Measurements from ENCODE around the gene MT1B.
A peak's percentile ranks its signal among the peaks of the same experiment; 100 is the strongest.

MT1B gene

GRCh38 chr16:56682703-56683397 is 31.2 kb downstream of the MT1B start:
- Histone ChIP-seq H3K4me1 (ENCODE audit: insufficient read depth, low read length, severe bottlenecking) (peaks cover 12% of the 10 kb centered on the region), H3K27me3 (ENCODE audit: insufficient read depth, low read length) (no peaks in the 10 kb centered on the region; the same call in 1 of the 2 replicates), H3K4me3 (ENCODE audit: low read depth, low read length, poor library complexity, severe bottlenecking) (peak overlapping the region; percentile 68), H2AFZ (ENCODE audit: low read length) (peak overlapping the region; percentile 65), H3K36me3 (ENCODE audit: insufficient read depth, low read length) (no peaks in the 10 kb centered on the region), H3K9ac (ENCODE audit: low read length) (peak overlapping the region; percentile 74), H3K9me3 (ENCODE audit: low read length) (no peaks in the 10 kb centered on the region), H3K79me2 (ENCODE audit: insufficient read depth, low read length) (no peaks in the 10 kb centered on the region), H4K20me1 (ENCODE audit: insufficient read depth, low read length) (no peaks in the 10 kb centered on the region), H3K9me2 (ENCODE audit: low read depth, low read length) (no peaks in the 10 kb centered on the region), H3F3A (ENCODE audit: insufficient read depth, low read length) (no peaks in the 10 kb centered on the region), H3K27ac (ENCODE audit: low read depth, low read length, poor library complexity, severe bottlenecking) (no peak overlapping the region), H3K4me2 (ENCODE audit: low read length) (peak overlapping the region; percentile 84)
- TF ChIP-seq CTCF (IDR thresholded peaks at IDR 0.05; ENCODE audit: low read length) (no peak), EZH2 (IDR thresholded peaks at IDR 0.05; ENCODE audit: borderline replicate concordance, low read length) (no peak)

- Histone ChIP-seq H4K20me1 (ENCODE audit: insufficient read depth, low read length) (no peaks in the 10 kb centered on the region), H3K27ac (ENCODE audit: low read depth, low read length, poor library complexity, severe bottlenecking) (no peak overlapping the region), H3K9ac (ENCODE audit: low read length) (no peak overlapping the region), H3K9me2 (ENCODE audit: low read depth, low read length) (no peaks in the 10 kb centered on the region), H3K4me1 (ENCODE audit: insufficient read depth, low read length, severe bottlenecking) (peaks cover 12% of the 10 kb centered on the region), H3F3A (ENCODE audit: insufficient read depth, low read length) (no peaks in the 10 kb centered on the region), H3K4me2 (ENCODE audit: low read length) (no peak overlapping the region), H3K9me3 (ENCODE audit: low read length) (no peaks in the 10 kb centered on the region), H3K27me3 (ENCODE audit: insufficient read depth, low read length) (no peaks in the 10 kb centered on the region; the same call in 1 of the 2 replicates), H3K36me3 (ENCODE audit: insufficient read depth, low read length) (no peaks in the 10 kb centered on the region), H2AFZ (ENCODE audit: low read length) (no peak overlapping the region), H3K79me2 (ENCODE audit: insufficient read depth, low read length) (no peaks in the 10 kb centered on the region), H3K4me3 (ENCODE audit: low read depth, low read length, poor library complexity, severe bottlenecking) (no peak overlapping the region)
- no peak for TF ChIP-seq CTCF (IDR thresholded peaks at IDR 0.05; ENCODE audit: low read length)
- TF ChIP-seq EZH2 (IDR thresholded peaks at IDR 0.05; ENCODE audit: borderline replicate concordance, low read length): no peak
Observed at GRCh38 chr16:56683424-56684172, 31.9 kb downstream of the MT1B start.

- Histone ChIP-seq H3F3A (ENCODE audit: insufficient read depth, low read length) (no peaks in the 10 kb centered on the region), H3K4me2 (ENCODE audit: low read length) (no peak overlapping the region), H2AFZ (ENCODE audit: low read length) (no peak overlapping the region), H3K79me2 (ENCODE audit: insufficient read depth, low read length) (no peaks in the 10 kb centered on the region), H3K4me3 (ENCODE audit: low read depth, low read length, poor library complexity, severe bottlenecking) (no peak overlapping the region), H3K9me2 (ENCODE audit: low read depth, low read length) (no peaks in the 10 kb centered on the region), H4K20me1 (ENCODE audit: insufficient read depth, low read length) (no peaks in the 10 kb centered on the region), H3K4me1 (ENCODE audit: insufficient read depth, low read length, severe bottlenecking) (peaks cover 12% of the 10 kb centered on the region), H3K9ac (ENCODE audit: low read length) (no peak overlapping the region), H3K9me3 (ENCODE audit: low read length) (no peaks in the 10 kb centered on the region), H3K27me3 (ENCODE audit: insufficient read depth, low read length) (no peaks in the 10 kb centered on the region; the same call in 1 of the 2 replicates), H3K36me3 (ENCODE audit: insufficient read depth, low read length) (no peaks in the 10 kb centered on the region), H3K27ac (ENCODE audit: low read depth, low read length, poor library complexity, severe bottlenecking) (no peak overlapping the region)
- no peak for TF ChIP-seq CTCF (IDR thresholded peaks at IDR 0.05; ENCODE audit: low read length)
- TF ChIP-seq EZH2 (IDR thresholded peaks at IDR 0.05; ENCODE audit: borderline replicate concordance, low read length): no peak
Observed at GRCh38 chr16:56684256-56684925, 32.7 kb downstream of the MT1B start.
